IPS-NIHi7 (cell line): ENCODE results near the gene USP15.

Experiments used
- DNase-seq: peaks from one replicate; pipeline ENCODE4 v3.0.0; 2012; ENCODE audit warnings: mixed read lengths; ENCODE audit errors: extremely low spot score

USP15 gene

DNA sequence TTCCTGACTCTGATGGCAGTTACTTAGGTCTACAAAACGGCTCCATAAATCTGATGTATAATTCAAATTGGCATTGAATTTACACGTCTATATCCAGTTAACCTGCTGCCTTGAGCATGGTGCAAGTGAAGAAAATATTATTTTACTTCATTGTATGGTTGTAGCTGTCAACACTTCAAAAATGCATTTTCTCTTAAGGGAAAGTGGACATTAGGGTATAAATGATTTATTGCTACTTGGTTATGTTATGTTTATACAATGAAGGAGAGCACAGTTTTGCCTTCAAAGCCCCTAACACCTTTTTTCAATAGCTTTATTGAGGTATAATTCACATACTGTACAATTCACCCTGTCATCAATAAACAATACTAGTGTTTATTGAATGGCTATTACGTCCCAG is 2.0 kb upstream of the USP15 start:
- DNase-seq, result no peak

DNA sequence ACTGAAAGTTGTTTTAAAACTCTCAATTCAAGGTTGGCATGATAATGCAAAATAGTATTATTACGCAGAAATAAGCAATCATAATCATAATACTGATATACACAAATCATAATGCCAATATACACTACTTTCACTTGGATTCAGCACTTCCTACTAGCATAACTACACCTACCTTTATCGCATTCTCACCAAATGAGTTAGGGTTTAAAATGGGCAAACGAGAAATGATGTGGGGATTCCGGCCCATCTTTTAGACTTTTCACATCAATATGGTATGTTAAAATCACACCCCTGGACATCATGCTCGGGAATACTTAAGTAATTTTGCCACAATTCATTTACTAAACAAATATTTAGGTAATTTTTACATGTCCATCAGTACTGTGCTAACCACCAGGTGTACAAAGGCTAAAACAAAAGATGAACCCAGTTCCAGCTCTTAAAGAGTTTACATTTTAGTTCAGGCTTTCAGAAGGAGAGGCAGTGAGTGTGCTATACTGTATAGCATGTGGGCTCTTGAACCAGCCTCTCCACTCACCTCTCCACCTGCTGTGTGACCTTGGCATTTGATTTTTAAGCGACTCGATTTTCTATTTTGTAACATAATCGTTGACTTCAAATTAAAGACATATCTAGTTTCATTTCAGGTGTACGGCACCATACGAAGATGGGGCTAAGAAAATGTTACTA is 1.1 kb upstream of the USP15 start:
- no peak for DNase-seq

DNA sequence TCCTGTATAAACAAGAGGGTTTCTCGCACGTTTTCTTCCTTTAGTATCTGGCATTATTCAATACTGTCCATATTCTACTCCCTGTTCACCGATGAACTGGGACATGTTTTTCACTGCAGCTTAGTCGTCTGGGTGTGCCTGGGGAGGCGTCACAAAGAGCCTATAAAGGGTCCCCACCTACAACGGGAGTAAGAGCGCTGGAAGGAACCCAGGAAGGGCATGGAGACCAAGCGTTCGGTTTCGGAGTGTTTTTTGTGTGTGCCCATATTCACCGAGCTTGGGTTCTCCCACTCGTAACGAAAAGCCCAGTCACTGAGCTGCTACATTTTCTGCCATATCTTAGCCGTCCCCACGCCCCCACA is 592 bp upstream of the USP15 start:
- no peak for DNase-seq

DNA sequence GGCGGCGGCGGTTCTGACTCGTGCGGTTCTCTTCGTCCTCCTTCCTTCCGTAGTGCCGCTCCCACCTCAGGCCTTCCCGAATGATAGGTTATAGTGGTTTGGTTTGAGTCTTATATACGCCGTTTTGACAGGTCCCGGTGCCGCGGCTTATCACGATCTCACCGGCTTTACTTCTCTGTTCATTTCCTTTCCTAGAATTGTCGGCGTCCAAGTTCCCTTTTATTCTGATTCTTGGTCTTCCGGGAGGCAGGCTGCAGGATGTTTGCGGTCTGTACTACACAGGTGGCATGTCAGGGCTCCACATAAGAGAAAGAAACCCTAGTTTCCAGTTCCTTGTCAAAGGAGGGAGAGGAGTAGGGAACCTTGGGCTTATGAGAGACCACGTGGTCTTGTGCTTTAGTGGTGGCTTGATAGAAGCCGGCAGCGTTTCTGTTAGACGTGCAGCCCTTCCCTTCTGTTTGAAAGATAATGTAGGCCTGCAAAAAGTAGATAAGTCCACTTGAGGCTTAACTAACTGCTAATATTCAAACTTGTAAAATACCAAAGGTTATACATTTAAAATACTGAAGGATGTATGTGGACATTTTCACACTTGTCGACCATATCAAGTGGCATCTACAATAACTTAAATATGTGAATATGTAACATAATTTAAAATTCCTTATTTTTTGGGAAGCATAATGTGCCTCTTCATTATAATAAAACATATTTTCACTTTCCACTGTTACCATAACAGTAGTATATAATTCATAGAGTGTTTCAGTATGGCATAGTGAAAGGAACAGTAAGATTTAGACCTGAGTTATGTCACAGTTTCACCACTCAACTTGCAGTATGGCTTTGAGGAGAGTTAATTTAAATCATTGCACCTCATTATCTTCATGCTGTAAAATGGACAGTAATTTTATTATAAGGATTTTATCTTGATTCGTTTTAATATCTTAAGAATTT is 804 bp downstream of the USP15 start:
- peak; percentile 18 for DNase-seq

DNA sequence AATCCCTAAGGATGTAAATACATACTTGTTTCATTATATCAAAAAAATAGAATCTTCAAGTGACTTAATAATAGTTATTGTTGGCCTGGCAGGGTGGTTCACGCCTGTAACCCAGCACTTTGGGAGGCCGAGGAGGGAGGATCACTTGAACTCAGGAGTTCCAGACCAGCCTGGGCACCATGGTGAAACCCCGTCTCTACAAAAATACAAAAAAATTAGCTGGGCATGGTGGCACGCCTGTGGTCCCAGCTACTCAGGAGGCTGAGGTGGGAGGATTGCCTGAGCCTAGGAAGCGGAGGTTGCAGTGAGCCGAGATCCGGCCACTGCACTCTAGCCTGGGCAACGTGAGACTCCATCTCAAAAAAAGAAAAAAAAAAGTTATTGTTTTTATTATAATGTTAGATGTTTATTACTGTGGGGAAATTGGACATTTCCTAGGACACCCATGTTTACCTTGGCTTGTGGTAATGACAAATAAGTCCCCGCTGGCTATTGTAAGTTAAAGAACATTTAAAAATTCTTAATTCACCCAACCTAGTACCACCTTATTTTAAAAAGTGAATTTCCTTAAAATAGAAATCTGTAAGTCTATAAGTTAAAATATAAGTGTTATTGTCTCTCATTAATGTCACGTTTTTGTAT is 1.8 kb downstream of the USP15 start:
- no peak for DNase-seq

DNA sequence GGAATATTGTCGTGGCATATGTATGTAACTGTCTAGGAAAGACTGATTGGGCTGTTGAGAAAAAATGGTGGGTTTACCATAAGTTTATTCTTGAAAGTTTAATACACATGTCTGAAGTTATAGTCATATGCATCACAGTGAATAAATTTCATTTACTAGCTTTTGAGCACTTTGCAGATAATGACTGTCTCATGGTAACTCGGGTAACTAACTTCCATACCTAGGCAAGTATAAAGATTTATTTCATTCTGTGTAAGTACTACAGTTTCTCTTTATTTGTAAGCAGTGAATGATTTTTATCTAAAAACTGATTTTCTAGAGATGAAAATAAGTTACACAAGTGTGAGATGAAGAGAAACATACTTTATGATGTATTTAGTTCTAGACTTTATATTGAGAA is 3.0 kb downstream of the USP15 start:
- DNase-seq, result no peak

DNA sequence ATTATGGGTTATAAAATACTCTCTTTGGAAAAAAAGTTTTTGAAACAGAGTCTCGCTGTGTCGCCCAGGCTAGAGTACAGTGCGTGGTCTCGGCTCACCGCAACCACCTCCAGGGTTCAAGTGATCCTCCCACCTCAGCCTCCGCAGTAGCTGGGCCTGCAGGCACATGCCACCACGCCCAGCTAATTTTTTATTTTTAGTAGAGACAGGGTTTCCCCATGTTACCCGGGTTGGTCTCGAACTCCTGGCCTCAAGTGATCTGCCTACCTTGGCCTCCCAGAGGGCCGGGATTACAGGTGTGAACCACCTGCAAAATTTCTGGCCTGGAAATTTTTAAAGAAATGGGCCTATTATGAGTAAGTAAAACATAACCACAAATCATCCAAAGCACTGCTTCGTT is 3.8 kb downstream of the USP15 start:
- no peak for DNase-seq

DNA sequence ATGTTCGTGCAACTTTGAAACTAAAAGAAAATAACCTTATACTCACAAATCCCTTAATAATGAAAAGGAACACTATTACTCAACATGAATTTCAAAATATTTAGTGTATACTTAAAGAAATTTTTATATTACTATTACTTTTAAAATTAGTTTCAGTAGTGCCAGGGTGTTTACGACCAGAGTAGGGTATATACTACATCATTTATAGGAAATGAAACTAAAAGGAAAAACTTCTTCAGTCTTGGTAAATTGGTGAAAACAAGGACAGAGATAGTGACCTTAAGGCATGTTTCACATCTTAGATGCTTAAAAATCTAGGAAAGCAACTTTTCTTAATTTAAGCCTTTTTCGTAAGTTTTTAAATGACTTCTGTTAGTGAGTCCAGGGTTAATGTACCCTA is 4.5 kb downstream of the USP15 start:
- no peak for DNase-seq

DNA sequence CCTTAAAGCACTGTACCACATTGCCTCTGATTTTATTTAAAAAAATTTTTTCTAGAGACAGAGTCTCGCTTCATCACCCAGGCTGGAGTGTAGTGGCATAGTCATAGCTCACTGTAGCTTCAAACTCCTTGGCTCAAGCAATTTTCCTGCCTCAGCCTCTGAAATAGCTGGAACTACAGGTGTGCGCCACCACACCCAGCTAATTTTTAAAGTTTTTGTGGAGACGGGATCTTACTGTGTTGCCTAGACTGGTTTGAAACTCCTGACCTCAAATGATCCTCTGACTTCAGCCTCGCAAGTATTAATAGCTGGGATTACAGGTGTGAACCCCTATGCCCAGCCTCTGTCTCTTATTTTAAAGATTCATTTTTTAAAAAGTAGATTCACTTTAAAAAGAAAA is 5.3 kb downstream of the USP15 start:
- DNase-seq, result no peak

DNA sequence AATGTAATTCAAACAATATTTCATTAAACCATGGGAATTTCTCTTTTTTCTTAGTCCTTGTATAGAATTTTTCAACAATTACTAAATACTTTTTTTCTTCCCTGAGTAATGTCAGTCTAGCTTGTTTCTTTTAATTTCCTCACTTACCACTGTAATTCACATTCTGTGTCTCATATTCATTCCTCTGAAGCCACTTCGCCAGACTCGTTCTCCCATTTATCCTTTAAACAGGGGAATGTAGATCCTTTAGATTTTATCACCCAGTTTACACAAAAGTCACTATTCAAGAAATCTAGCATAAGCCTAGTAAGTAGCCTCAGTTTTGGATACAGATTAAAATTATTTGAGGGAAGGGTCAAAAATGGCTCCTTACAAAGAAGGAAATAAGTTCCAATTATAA is 6.8 kb downstream of the USP15 start:
- no peak for DNase-seq

DNA sequence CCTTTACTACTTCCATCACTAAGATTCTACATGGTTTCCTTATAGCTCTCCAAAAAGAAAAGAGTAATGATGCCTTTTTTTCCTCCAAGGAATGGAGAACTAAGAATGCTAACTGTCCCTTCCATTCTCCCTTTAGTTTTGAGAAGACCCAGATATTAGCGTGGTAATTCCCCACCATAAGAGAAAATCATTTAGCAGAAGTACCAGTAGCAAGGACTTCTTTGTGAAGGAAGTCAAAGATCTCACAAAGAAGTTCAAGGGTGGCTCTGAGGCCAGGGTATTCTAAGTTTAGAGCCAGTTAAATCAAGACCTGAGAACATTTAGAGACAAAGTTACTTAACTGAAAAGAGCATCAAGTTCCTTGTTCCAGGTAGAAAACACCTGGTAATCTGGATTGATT is 7.3 kb downstream of the USP15 start:
- no peak for DNase-seq

DNA sequence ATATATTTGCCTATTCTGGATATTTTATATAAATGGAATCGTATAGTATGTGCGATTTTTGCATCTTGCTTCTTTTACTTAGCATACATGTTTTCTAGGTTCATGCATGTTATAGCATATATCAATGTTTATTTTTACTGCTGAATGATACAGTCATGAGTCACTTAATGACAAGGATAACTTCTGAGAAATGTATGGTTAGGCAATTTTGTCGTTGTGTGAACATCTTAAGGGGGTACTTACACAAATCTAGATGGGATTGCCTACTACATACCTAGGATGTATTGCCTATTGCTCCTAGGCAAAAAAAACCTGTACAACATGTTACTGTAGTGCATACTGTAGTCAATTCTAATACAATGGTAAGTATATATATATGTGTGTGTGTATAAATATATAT is 8.8 kb downstream of the USP15 start:
- DNase-seq, result no peak

DNA sequence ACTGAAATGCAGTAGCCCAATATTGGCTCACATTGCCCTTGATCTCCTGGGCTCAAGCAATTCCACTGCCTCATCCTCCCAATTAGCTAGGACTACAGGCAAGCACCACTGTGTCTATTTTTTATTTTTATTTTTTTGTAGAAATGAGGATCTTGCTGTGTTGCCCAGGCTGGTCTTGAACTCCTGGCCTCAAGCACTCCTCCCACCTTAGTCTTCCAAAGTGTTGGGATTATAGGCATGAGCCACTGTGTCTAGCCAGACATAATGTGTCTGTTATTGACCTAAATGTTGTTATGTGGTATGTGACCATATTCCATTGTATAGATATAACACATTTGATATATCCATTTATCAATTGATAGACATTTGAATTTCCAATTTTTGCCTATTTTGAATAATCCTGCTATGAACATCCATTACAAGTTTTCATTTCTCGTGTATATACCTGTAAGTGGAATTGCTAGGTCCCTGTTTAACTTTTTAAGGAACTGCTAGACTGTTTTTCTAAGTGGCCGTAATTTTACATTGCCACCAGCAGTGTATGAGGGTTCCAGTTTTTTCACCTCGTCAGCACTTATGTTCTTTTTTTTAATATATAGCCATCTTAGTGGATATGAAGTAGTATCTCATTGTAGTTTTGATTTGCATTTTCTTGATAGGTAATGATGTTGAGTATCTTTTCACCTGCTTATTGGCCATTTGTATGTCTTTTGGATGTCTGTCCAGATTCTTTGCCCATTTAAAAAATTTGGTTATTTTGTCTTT is 9.4 kb downstream of the USP15 start:
- no peak for DNase-seq

DNA sequence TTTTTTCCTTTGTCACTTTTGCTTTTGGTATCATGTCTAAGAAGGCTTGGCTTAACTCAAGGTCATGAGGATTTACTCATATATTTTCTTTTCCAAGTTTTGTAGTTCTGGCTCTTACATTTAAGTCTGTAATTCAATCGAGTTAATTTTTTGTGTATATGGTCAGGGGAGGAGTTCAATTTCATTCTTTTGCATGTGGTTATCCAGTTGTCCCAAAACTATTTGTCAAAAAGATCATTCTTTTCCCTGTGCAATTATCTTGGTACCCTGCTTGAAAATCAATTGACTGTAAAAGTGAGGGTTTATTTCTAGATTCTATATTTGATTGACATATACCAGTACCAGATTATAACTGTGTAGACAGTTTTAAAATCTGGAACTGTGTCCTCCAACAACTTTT is 10.2 kb downstream of the USP15 start:
- DNase-seq, result no peak

DNA sequence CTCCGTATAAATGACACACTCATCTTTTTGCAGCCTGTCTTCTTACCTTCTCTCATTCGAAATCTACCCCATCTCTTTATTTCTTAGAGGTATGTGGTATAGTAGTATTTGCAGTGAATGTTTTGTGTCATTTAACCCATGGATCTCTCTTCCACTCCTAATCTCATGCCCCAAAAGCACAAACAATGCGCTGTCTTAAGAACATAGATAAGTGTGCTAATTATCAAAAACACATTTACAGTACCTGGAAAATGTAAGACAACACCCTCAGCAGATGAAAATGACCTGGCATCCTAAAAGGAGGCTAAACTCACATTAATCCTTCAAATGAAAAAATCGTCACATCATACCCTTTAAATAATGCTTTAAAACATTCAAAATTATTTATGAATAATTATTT is 10.7 kb downstream of the USP15 start:
- no peak for DNase-seq

DNA sequence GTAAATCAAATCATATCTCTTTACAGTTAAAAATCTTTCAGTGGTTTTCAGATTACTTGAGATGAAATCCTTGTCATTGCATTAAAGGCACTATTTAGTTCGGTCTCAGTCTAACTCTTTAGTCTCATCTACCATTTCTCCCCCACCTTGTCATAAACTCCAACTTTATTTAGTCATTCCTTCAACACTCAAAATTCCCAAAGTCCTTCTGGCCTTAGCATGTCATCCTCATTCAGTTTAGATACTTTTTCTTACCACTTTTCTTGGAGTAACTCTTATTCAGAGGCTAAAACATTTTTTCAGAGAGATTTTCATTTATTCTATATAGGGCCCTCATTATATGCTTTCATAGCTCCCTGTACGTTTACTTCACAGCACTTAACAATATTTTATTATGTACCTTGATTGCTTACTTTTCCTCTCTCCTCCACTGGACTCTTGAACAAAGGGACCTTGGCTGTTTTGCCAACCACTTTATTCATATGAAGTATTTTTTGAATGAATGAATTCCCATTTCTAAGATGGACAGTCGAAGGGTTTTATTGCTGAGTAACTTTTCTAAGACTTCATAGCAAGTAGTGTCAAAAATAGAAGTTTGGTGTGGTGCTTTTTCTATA is 12.8 kb downstream of the USP15 start:
- no peak for DNase-seq

DNA sequence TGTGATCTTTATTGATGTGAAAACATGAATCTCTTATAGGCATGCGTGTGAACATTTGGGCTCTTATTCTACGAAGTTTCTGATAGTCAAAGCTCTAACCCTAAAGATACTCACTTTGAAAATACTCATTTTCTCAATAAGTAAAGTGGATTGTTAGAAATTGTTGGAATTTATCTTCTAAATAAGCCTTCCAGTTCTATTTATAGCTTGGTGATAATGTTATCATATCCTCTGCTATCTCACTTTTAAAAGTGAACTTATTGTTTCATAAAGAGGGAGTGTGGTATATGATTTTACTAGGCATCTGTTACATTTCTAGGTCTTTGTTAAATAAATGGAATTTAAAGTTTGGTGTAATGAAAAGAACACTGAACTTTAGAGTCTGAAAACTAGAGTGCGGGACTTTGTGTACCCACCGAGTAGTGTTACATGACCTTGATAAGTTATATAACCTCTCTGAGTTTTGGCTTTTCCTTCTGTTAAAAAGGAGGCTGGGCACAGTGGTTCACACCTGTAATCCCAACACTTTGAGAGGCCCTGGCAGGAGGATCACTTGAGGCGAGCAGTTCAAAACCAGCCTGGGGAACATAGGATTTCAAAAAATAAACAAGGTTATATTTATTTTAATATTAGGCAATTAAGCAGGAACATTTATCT is 13.6 kb downstream of the USP15 start:
- DNase-seq, result no peak

DNA sequence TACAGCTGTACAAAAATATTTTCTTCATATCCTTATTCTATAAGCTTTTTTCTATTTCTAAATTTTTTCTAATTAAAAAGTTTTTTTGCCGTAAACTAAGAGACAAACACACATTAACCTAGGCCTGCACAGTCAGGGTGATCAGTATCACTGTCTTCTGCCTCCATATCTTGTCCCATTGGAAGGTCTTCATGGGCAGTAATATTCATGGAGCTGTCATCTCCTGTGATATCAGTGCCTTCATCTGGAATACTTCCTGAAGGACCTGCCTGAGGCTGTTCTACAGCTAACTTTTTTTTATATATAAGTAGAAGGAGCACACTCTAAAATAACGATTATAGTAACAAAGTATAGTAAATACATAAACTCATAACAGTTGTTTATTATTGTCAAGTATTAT is 17.8 kb downstream of the USP15 start:
- DNase-seq, result no peak

DNA sequence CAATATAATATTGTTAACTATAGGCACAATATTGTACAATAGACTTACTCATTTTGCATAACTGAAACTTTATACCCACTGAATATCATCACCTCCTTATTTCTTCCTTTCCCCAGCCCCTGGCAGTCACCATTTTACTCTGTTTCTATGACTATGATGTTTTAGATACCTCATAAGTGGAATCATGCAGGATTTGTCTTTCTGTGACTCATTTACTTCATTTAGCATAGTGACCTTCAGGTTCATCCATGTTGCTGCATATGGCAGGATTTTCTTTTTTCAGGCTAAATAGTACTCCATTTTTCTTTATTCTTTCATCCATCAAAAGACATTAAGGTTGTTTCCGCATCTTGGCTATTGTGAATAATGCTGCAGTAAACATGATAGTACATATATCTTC is 18.9 kb downstream of the USP15 start:
- DNase-seq, result no peak

DNA sequence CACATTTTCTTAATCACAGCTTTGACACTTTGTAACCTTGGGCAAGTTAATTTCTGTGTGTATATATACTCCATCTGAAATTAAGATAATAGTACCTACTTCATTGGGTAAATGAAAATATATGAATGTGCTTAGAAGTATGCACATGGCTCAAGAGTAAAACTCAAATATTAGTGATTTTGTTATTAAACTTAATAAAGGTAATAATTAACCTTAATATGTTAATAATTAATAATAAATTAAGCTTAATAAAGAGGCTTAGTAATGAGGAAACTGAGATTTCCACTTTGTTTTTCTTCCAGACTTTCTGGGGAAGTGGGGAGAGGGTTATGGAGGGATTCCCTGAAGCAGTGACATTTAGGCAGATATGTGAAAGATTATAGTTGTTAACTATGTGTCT is 19.8 kb downstream of the USP15 start:
- no peak for DNase-seq
